NCI-H774 (cell line): ENCODE measurements around the gene ZC3H12A.
A peak's percentile ranks its signal among the peaks of the same experiment; 100 is the strongest.

ENCODE experiments used
- DNase-seq: peaks from one replicate; lab custom pipeline; 2025; lab: John Stamatoyannopoulos, UW

ZC3H12A gene

DNA sequence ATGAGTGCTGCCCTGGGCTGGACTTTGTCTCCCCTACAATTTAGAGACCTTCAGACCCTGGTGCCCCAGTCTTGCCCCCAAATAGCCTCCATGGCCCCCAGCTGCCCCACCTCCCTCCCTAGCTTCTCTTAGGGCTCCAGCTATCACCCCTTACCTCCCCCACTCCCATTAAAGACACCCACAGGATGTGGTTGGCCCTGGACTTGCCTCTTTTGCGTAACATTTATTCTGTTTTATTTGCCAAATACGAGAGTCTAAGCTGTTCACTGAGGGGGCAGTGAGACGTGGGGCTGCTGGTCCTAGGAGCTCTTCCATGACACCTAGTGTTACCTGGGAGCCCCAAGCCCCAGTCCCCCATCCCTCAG, 4.5 kb downstream of the ZC3H12A start:
- no peak for DNase-seq

DNA sequence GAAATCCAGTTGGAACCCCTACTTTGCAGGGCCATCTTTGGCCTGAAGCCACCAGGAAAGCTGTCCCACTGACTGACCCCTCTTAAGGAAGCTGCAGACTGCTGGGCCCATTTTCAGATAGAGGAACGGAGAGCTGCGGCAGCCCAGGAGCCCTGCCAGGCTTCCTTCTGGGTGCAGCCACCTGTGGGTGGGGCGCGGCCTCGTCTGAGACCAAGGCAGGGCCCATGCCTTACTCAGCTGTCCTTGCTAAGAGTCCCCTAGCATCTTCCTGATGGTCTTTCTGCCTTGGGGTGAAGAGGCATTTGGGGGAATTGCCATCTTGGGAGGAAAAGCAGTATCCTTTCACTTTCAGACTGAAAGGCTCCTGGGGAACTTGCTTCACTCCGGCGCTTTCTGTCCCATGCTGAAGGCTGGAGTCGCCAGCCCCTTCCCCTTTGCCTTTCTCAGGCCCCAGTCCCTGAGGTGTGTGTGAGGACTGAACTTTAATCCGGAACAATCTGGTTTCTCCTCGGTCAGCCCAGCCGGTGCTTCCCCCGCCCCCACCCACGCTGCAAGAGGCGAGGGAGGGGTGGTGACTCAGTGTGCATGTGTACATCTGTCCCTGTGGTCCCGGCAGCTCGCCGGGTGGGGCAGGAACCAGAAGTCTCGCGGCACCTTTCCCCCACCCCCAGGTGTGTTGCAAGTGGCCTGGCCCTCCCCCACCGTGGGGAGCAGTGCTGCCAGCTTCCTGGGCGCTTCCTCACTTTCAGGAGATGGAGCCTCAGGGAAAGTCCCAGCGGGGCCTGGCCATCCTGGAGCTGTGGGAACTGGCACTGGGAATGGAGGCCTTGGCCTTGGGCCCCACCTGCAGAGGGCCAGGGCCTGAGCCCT, 5.1 kb downstream of the ZC3H12A start:
- DNase-seq = no peak

DNA sequence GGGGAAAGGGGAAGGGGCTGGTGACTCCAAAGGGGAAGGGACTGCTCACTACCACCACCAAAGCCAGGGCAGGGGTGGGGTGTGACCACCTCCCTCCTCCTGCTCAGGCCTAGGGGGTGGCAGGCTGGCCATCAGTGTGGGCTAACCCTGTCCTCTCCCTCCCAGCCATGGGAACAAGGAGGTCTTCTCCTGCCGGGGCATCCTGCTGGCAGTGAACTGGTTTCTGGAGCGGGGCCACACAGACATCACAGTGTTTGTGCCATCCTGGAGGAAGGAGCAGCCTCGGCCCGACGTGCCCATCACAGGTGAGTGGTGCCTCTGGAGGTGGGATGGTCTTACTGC, 5.7 kb downstream of the ZC3H12A start:
- DNase-seq = no peak

DNA sequence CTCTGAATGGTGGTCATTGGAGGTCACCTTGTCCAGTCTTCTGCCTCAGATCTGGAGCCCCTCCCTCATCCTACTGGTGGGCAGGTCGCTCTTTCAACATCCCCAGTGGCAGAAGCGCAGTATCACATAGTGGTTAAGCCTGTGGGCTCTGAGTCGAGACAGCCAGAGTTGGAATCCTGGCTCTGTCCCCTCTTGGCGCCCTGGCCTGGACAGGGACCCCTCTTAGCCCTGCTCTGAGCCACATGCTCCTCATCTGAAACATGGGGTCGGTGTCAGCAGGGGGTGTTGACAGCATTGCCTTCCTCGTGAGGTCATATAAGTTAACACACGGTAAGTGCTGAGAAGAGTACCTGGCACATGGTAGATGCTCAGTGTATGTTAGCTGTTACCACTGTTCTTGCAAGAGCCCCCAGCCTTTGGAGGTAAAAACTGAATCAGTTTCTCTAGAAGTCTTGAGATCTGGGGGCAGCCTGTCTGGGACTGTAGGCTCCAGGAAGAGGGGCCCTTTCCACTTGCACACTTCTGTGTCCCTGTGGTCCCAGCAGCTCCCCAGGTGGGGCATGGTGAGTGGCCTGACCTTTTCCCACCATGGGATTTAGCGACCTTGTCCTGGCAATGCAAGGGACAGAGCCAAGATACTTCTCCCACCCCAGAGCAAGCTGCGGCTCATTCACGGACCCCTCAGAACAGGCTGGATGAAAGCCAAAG, 6.4 kb downstream of the ZC3H12A start:
- no peak for DNase-seq

DNA sequence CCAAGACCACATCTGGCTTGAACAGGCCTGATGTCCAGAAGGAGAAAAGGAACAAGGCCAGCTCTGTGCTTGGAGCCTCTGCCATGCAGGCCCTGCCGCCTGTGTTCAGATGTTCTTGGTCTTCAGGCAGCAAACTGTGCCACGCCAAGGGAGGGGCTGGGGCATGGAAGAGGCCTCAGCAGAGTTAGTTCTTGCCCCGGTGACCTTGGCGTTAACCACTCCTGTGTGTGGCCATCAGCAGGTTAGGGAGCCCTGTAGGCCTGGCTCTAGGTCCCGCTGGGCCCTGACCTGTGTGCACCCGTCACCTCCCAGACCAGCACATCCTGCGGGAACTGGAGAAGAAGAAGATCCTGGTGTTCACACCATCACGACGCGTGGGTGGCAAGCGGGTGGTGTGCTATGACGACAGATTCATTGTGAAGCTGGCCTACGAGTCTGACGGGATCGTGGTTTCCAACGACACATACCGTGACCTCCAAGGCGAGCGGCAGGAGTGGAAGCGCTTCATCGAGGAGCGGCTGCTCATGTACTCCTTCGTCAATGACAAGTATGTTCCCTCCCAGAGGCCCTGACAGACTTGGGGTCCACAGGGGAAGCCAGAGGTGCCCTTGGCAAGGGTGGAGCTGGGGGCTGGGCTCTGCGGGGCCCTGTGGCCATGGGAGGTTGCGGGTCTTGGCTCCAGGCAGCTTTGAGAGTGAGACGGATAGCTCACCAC, 7.1 kb downstream of the ZC3H12A start:
- DNase-seq = no peak

DNA sequence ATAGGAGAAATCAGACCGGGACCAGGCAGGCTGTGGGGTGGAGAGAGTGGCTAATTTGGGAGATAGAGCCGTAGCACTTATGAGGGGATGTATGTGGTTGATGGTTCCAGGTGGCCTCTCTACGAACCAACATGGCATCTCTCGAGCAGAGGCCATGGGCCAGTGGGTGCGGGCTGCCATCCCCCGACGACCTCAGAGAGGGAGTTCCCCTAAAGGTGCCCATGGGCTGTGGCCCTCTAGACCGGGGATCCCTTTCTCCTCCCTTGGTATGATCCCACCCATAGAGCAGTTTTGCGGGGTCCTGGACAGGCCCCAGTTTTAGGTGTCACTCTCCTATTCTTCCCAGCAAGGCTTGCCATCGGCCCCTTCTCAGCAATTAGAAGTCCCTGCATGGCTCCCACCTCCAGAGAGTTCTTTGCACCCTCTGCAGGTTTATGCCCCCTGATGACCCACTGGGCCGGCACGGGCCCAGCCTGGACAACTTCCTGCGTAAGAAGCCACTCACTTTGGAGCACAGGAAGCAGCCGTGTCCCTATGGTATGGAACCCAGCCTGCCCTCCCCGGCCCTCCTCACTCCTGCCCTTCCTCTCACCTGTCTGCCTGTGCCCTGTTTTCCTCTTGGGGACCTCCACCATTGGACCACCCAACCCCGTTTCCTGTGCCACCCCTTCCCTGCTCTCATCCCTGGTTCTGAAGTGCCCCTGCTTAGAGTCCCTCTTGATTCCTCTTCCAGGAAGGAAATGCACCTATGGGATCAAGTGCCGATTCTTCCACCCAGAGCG, 7.8 kb downstream of the ZC3H12A start:
- DNase-seq = no peak

DNA sequence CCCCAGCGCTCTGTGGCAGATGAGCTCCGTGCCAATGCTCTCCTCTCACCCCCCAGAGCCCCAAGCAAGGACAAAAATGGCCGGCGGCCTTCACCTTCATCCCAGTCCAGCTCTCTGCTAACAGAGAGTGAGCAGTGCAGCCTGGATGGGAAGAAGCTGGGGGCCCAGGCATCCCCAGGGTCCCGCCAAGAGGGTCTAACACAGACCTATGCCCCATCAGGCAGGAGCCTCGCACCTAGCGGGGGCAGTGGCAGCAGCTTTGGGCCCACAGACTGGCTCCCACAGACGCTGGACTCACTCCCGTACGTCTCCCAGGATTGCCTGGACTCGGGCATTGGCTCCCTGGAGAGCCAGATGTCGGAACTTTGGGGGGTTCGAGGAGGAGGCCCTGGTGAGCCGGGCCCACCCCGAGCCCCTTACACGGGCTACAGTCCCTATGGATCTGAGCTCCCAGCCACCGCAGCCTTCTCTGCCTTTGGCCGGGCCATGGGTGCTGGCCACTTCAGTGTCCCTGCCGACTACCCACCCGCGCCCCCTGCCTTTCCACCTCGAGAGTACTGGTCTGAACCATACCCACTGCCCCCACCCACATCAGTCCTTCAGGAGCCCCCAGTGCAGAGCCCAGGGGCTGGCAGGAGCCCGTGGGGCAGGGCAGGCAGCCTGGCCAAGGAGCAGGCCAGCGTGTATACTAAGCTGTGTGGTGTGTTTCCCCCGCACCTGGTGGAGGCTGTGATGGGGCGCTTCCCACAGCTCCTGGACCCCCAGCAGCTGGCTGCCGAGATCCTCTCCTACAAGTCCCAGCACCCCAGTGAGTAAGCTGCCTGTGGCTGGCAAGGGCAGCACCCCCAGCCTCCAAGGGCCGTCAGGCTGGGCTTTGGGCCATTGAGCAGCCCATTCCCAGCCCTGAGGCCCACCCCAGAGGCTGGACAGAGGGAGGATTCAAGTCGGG, 8.7 kb downstream of the ZC3H12A start:
- DNase-seq = no peak

DNA sequence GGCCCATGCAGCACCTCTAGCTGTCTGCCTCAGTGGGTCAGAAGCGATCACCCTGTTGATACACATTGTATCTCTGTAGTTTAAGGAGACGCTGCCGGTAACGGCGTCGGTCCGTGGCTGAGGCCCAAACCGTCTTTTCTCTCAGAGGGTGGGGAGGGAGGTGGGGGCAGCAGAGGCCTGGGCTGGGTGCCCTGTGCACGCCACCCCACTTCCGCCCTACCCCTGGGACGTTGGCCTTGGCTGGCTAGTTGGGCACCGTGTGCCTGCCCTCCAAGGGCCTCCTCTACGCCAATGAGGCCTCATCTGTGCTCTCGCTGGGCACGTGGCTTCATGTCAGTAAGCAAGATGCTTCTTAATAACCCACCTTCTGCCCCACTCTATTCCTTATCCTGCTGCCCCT, 9.4 kb downstream of the ZC3H12A start:
- no peak for DNase-seq

DNA sequence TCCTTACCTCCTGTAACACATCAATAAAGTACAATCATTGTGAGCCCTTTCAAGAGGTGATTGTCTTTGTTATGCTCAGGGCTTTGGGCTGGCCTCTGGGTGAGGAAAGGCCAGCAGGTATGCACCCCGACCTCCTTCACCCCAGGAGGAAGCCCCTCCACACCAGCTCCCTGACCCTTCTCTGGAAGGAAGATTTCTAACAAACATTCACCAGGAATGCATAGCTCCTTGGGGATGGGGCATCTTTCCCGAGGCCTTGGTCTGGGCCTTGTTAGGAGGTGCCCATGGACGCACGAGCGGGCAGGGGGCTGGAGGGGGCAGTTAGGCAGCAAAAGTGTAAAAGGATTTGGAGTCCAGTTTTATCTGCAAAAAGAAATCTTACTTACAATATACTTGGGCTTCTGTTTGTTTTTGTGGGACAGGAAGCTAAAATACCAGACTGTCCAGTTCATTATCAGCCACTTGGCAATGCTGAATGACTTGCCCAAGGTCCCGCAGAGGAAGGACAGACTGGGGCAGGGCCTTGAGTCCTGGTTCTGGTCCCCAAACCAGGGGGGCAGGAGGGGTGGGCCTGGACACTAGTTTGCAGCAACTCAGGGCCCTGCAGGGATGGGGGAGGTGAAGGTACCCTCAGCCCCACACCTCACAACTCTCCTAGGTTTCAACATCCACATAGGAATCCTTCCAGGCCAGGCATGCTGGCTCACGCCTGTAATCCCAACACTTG, 10.1 kb downstream of the ZC3H12A start:
- DNase-seq = no peak

DNA sequence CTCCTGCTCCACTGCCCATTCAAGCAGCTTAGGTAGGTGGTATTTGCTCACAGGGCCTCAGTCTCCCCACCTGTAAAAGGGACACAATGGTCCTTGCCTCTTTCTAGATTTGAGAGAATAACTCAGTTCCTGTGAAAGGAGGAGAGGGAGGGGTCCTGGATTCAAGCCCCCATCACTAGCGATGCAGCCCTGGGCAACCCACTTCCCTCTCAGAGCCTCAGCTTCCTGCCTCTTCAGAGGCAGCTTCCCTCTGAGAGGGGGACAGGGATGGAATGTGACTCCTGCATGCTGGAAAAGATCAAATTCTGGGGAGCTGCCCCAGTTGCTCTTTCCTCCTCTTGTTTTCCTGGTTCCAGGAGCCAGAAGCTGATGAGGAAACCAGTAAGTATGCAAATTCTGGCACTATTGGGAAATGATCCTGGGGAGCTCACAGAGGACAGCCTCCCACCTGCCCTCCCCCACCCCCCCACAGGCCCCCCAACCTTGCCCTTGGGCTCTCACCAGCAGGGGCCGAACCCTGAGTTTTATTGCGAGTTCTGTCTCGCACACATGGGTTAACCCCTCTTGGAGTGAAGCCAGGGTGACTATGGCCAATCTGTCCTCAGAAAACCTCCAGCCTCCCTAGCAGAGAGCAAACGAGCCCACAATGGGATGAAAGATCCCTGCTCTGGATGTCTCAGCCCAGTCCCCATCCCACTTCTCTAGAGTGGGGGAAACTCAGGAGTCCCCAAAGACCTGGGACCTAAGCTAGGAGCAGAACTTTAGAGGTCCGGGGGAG, 11.7 kb downstream of the ZC3H12A start:
- DNase-seq = no peak

DNA sequence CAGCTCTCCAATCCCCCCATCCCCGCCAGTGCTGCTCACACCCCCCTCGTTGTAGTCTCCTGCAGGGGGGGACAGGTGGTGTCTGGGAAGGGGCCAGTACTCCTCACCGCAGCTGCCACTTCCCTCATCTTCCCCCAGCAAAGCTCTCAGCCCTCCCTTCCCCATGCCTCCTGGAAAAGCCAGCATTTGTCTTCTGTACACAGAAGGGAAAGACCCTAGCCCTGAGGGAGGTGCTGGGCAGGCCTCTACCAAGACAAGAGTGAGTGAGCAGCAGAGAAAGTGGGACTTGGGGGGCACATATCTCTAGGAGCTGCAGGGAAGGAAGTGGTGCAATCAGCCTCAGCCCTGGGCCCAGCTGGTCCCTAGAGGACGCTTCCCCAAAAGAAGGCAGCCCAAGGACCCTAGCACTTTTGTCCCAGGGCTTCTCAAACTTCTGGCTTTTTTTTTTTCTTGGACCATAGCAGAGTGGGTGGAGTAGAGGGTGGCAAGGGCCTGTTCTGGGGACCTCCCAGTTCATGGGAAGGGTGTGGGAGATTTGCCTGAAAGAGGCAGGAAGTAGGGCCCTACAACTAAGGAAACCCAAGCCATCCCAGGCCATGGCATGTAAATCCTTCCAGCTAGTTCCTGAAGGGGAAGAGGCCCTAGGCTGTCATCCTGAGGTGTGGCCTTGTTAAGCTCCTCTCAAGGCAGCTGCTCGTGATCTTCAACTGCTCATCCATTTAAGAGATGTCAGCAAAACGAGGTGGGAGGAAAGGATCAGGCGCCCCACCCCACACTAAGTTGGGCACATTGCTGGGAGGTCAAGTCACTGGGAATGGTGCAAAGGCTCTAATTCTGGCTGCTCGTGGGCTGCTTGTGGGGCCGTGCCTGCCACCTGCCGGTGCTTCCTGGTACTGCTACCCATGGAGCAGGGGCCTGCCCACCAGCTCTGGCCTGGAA, 12.6 kb downstream of the ZC3H12A start:
- peak; percentile 46 for DNase-seq

DNA sequence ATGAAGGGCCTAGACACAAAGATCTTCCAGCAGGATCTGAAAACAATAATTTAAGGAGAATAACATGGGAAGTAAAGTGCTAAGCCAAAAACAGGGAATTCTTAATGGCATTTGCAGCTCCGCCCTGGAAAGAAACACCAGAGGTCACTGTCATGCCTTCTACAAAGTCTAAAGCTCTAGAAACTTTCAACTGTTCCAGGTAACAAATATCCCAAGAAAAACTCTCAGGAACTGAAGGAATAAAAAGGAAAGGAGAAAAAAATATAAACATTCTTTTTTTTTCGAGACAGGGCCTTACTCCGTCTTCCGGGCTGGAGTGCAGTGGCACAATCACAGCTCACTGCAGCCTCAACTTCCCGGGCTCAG, 13.2 kb downstream of the ZC3H12A start:
- DNase-seq = no peak

DNA sequence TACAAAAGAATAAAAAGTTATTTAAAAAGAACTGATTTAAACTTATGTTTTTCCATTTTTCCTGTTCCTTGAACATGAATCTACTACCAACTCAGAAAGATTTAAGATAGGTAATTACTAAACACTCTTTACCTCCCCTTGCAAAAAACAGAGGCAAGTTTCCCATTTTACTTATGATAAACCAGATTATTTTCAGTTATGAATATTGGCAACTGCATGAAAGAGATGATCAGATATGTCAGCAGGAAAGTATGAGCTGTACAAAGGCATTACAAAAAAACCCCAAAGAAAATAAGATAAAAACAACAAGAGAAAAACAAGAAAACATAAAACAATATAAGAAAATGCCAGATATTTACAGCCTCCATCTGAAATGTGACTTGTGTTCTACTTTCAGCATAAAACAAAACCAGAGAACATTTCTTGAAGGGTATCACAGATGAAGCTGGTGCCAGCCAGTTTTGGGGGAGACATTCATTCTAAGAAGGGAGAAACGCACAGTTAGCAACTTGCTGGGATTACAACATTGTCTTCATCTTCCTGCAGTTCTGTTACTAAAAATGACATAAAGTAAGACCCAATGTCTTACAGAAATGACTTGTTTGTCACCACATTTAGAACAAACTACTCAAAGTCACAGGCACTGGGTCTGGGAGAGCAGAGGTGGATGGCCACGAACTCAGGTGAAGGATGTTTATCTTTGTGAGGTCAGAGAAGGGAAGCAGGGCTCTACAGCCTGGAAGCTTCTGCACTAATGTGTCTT, 19.1 kb downstream of the ZC3H12A start:
- DNase-seq = no peak

DNA sequence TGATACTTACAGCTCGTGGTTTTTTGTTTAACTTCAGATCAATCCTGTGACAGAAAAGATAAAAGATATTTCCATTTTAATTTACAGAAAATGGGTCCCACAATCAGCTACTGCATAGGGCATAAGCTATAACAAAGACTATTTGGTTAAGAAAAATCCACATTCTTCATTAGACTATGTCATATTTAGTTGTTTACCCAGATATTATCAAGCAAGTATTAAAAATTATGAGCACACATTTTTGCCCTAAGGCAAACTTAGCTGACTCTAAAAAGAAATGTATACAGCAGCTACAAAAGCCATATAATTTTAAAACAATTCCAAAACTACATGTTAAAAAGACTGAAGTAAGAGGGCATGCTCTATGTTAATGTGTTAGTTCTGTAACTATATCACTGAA, 21.5 kb downstream of the ZC3H12A start:
- DNase-seq = no peak

DNA sequence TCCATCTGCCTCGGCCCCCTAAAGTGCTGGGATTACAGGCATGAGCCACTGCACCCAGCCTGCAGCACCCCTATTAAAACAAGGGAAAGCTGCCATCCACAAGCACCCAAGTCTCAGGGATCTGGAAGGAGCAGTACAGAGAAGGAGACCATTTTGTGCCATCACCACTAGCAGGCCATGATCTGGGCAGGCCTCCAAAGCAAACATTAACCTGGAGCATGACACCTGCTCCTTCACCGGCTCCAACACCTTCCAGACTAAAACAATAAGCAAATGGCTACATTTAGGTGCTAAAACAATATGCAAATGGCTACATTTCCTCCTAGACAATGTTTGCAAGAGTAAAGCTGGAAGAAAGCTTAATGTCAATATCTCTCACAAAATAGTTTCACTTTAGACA, 23.5 kb downstream of the ZC3H12A start:
- DNase-seq = peak; percentile 96

DNA sequence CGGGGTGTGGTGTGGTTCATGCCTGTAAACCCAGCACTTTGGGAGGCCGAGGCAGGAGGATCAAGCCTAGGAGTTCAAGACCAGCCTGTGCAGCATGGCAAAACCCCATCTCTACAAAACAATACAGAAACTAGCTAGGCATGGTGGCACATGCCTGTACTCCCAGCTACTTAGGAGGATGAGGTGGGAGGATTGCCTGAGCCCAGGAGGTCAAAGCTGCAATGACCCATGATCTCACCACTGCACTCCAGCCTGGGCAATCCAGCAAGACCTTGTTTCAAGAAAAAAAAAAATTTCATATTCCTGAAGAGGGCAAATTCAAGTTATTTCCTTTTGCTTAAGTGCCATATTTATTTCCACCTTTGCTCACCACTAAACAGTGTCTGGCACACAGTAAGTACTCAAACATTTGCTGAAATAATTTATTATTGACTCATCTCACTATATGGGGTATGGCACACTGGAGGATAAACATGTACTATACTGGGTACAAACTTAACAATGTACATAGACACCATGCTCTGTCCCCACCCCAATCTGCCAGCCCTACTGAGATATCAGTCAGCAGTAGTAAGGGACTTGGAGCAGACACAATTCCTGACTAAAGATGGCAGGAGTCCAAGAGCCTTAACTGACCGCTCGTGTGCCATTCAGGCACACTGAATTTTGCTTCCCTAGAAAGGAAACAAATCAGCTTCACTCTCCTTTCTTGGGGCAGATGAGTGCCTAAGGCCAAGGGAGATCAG, 24.7 kb downstream of the ZC3H12A start:
- peak; percentile 60 for DNase-seq

DNA sequence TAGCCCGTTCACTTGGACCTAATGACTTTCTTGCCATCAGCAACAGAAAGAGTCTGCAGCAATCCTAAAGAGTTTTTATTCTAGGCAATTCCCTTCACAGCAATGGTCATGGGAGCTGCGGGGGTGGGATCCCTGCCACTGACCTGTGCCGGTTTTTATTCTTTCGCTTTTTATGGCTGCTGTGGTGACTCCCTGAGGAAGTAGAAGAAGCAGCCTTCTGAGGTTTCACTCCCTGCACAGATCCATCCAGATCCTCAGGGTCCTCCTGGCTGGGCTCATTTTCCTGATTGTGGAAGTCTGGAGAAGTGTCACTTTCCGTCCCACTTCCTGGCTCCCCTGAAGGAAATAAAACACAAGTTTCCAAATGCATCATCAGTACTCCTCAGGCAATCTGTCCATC, 27.3 kb downstream of the ZC3H12A start:
- DNase-seq = no peak
